Raji (cell line): ENCODE data around the gene AFF3.

Source experiments
- POLR2A ChIP-seq: IDR thresholded peaks from 2 replicates; pipeline ENCODE4 v1.6.1; 2011; ENCODE audit warnings: low read depth, low read length, control low read depth; ENCODE audit not compliant: insufficient read depth

Gene AFF3

DNA sequence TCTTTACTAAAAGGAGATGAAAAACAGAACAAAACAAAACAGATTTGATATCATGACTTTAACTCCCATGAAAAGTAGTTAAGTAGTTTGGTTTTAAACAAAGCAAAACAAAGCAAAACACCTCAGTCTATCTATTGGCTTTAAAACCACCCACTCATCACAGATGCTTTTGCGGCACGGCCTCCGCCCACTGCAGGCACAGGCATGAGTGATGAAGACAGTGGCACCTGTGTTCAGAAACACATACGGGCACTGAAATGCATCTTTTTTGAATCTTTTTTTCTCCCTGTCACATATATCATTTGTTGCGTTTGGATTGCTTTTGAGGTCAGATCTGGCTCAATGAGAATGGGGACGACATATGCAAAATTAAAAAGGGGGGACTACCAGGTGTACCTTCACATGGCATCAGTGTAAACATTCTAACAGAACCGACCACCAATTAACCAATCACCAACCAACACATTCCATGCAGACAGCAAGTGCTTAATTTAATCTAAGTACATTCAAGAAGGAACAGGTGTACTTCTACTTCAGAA is 505.2 kb downstream of the AFF3 start:
- peak; percentile 40; the same call in 1 of the 2 replicates for TF ChIP-seq POLR2A

DNA sequence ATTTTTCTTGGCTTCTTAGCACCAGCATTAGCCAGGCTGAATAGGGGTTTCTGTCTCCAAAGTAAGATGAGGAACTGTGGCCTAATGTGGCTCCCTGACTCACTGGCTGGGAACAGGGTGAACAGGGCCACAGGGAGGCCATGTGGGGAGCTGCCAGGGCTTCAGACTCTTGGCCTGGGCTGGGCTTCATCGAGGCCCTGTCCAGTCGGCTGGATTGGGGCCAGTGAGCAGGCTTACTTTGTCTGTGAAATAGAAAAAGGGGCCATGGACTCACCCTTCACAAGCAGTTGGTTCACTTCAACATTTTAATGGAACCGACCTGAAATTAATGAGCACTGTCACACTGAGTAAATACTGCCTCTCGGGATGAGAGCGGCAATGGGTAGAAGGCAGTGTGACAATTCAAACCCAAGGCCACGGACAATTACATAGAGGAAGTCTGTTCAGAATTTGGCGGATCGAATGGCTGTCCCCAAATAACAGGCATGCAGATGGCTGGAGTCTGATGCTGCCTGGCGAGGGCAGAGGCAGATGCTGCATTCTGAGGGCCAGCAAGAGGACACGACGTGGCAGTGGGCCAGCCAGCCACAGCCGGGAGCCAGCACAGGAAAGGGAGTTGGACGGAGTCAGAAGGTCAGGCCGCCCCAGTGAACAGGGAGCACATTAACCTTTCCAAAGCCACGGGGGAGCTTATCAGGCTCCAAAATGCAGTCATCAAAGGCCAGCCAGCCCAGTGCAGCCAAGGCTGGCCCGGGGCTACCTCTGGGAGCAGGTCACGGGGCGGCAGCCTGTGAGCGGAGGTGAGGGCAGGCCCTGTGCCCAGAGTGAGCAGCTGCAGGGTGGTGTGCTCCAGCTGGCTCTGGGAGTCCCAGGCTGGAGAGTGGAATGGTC is 506.0 kb downstream of the AFF3 start:
- no peak for TF ChIP-seq POLR2A

GRCh38 chr2:99635710-99636109 is 506.7 kb downstream of the AFF3 start:
- TF ChIP-seq POLR2A = no peak

DNA sequence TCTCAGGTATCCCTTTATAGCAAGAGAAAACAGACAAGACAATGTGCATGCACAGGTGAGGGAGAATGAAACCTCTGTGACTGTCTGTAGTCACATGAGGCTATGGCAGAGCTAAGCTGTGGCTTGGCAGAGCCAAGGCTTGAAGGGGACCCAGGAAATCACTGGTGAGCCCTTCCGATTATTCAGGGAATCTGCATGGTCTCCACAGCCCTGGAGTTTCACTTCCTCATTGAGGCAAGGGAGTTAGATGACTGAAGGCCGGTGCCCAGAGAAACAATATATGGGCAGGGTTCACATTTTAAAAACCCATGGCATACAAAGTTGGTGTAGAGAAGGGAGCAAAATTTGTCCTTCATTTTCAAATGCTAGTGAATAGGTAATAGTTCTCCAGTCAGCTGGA is 508.2 kb downstream of the AFF3 start:
- no peak for TF ChIP-seq POLR2A

- TF ChIP-seq POLR2A = no peak
Observed at GRCh38 chr2:99631700-99632099, 510.7 kb downstream of the AFF3 start.

DNA sequence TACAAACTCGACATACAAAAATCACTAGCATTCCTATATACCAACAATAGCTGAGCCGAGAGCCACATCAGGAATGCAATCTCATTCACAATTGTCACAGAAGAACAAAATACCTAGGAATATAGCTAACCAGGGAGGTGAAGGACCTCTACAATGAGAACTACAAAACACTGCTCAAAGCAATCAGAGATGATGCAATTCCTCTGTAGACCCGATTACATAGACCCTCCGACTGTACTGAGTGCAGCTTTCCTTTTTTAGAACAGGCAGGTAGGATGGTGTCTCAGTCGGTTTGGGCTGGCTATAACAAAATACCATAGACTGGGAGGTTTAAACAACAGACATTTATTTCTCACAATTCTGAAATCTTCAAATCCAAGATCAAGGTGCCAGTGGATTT is 513.1 kb downstream of the AFF3 start:
- no peak for TF ChIP-seq POLR2A

DNA sequence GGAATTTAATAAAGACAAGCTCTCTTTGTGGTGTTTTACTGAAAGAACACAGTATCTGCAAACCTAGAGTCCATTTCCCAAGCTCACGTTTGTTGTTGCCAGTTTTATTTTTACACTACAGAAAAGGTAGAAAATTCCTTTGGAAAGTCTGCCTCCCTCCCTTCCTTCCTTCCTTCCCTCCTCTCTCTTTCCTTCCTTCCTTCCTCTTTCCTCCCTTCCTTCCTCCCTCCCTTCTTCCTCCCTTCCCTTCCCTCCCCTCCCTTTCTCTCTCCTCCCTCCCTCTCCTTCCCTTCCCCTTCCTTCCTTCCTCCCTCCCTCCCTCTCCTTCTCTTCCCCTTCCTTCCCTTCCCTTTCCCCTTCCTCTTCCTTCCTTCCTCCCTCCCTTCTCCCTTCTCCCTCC is 516.2 kb downstream of the AFF3 start:
- TF ChIP-seq POLR2A = no peak

DNA sequence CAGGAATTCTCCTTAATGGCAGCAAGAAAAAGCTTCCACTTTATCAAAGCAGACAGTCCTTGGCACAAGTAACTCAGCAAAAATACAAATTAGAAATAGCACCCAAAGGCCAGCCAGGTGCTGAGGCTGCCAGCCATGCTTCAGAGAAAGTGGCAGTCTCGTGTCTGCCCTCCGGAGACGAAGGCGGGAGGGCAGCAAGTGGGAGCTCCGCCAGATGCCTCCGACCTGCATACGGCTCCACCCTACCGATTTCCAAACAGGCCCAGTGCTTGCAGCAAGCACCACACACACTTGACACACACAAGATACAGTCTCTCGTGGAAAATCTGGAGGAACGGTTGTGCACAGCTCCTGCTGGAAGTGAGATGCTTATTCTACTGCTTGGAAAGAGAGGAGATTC is 517.7 kb downstream of the AFF3 start:
- TF ChIP-seq POLR2A = no peak

GRCh38 chr2:99623613-99624012 is 518.8 kb downstream of the AFF3 start:
- TF ChIP-seq POLR2A = no peak

GRCh38 chr2:99623035-99623434 is 519.4 kb downstream of the AFF3 start:
- TF ChIP-seq POLR2A = no peak

DNA sequence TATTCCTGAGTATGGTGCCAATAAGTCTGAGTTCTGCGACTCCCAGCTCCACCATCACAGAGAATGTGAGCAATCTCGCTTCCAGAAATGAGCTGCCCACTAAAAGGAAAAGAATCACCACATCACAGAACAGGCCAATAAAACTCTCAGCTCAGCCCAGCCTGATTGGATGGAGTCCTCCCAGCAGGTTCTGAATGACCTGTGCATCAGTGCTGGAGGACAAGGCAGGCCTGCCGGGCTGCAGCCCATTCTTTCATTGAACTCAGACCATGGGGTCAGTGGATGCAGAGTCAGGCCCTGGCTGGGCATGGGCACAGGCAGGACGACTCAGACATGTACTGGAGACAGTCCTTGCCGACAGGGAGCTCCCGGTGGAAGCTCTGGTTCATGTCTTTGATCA is 519.9 kb downstream of the AFF3 start:
- no peak for TF ChIP-seq POLR2A

DNA sequence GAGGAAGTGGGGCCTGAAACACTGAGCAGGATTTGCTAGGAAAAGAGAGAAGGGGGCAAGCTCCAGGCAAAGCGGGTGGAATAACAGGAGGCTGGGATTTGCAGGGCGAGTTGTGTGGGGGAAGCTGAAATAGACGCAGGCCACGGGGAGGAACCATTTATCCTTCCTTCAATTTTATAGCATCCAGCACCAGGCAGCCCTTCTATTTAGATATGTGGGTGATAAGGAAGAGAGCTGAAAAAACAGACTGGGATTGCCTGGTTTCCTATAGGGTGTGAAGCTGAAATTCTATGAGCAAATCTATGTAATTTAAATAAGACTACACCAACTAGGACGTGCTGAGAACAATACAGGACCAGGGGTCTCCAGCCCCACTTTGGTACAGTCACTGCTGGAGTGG is 520.6 kb downstream of the AFF3 start:
- TF ChIP-seq POLR2A = no peak

DNA sequence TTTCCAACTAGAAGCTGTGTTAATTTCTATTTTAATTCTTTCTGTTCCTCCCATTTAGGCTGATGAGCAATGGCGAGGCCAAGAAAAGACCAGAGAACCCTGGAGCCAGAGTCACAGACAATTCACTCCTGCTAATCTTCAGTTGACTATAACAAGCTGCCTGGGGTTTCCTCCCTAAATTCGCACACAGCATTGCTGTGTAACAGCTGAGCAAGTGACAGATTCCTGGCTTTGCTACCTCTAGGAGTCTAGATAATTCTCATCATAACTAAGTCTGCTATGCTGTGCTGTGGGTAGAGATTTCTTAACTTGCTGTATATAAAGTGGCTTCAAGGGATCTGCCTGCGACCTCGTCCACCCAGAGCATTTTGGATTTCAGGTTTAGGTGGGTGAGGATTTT is 521.3 kb downstream of the AFF3 start:
- TF ChIP-seq POLR2A = no peak

DNA sequence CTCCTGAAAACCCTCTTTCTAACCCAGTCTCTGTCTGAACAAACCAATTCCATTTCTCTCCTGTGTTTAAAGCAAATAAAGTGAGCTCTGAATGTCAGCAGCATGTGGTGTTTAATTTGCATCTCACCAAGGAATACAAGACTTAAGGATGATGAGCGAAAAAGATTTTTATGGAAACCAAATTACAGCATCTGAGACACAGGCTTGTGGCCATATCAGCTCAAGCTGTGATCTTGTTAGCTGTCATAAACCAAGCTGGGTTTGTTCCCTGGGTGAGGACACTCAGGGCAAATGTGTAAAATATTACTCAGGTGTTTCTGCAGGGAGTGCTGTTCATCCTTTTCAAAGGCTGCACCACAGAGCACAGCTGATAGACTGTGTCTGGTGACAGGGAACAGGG is 523.2 kb downstream of the AFF3 start:
- TF ChIP-seq POLR2A = no peak

DNA sequence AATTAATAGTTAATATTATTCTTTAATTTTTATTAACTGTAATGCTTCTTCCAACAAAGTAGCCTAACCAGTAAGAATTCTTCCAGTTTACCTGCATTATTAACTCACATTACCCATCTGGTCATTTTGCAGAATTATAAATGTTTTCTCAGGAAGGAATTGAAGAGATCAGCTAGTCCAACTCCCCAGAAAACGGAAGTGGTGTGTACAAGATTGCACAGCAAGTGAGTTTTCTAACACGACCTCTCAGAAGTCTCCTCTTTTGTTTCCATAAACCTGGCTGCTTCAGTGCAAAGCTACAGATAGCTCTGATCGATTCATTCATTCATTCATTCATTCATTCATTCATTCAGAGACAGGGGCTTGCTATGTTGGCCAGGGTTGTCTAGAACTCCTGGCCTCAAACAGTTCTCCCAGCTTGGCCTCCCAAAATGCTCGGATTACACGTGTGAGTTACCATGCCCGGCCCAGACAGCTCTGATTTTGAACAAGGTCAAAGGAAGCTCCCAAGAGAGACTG is 523.8 kb downstream of the AFF3 start:
- no peak for TF ChIP-seq POLR2A

- no peak for TF ChIP-seq POLR2A
Observed at GRCh38 chr2:99617811-99618210, 524.6 kb downstream of the AFF3 start.
